HepG2 (cell line): ENCODE data around the gene RPL27A. TPM values are rescaled to one million over a fixed set of nuclear protein-coding genes. Genes with fewer than 3 reads are reported as not detected.

ENCODE experiments used
- CBX2 ChIP-seq, 2 experiments: fragments of 200-600 bp in 1 of 2; sonication (generic); formaldehyde crosslinking in 1 of 2; IDR thresholded peaks; 2 replicates each; pipeline versions ENCODE4 v1.7.0 to v1.8.1; 2018 to 2022; ENCODE audit warnings: low read depth in 2 of 2, low read length in 1 of 2, mild to moderate bottlenecking in 1 of 2, missing genetic modification reagents in 1 of 2
- DMTF1 ChIP-seq: sonication (generic); formaldehyde crosslinking; IDR thresholded peaks from 2 replicates; pipeline ENCODE4 v1.4.0; 2020; ENCODE audit warnings: mild to moderate bottlenecking, missing genetic modification reagents
- GATAD2A ChIP-seq: IDR thresholded peaks from 2 replicates; pipeline ENCODE4 v1.6.1; 2016
- KLF13 ChIP-seq: sonication (generic); formaldehyde crosslinking; IDR thresholded peaks from 2 replicates; pipeline ENCODE4 v1.4.0; 2020; ENCODE audit warnings: mild to moderate bottlenecking, missing genetic modification reagents
- PITX1 ChIP-seq: sonication (generic); formaldehyde crosslinking; IDR thresholded peaks from 2 replicates; pipeline ENCODE4 v1.5.1; 2020; ENCODE audit warnings: mild to moderate bottlenecking, missing genetic modification reagents
- SALL2 ChIP-seq: sonication (generic); formaldehyde crosslinking; IDR thresholded peaks from 2 replicates; pipeline ENCODE4 v1.8.1; 2023; ENCODE audit warnings: mild to moderate bottlenecking, missing genetic modification reagents, inconsistent platforms
- ZBTB34 ChIP-seq: sonication (generic); formaldehyde crosslinking; IDR thresholded peaks from 2 replicates; pipeline ENCODE4 v1.8.0; 2022; ENCODE audit warnings: mild to moderate bottlenecking, missing genetic modification reagents
- ZNF407 ChIP-seq: sonication (generic); formaldehyde crosslinking; IDR thresholded peaks from one replicate; pipeline ENCODE4 v1.5.1; 2020; ENCODE audit warnings: mild to moderate bottlenecking, missing genetic modification reagents; ENCODE audit errors: not compliant biosample characterization
- ZNF776 ChIP-seq: sonication (generic); formaldehyde crosslinking; IDR thresholded peaks from 2 replicates; pipeline ENCODE4 v1.4.0; 2020; ENCODE audit warnings: mild to moderate bottlenecking, missing genetic modification reagents
- ZSCAN20 ChIP-seq: sonication (generic); formaldehyde crosslinking; IDR thresholded peaks from 2 replicates; pipeline ENCODE4 v1.4.0; 2020; ENCODE audit warnings: missing genetic modification reagents, mild to moderate bottlenecking, borderline replicate concordance
- ZSCAN22 ChIP-seq: sonication (generic); formaldehyde crosslinking; IDR thresholded peaks from 2 replicates; pipeline ENCODE4 v1.4.0; 2020; ENCODE audit warnings: mild to moderate bottlenecking, missing genetic modification reagents
- polyA plus RNA-seq, 8 experiments: library from polyadenylated mRNA; depleted of rRNA in 3 of 8; stranded (reverse) in 7 of 8; unstranded in 1 of 8; fragments of >200 nt; fragmentation: Illumina TruSeq in 4 of 8; extraction: Trizol in 4 of 8; gene quantifications; 2 replicates each; pipeline versions ENCODE4 v1.2.1 to v1.2.3, GENCODE V29; 2011 to 2016; ENCODE audit warnings: low read depth in 4 of 8, missing spikeins in 1 of 8, mixed read lengths in 1 of 8; ENCODE audit not compliant: insufficient read depth in 1 of 8
- total RNA-seq, 5 experiments: library from RNA; depleted of rRNA; stranded (reverse); fragments of >200 nt; fragmentation: Illumina TruSeq; extraction: Trizol; gene quantifications; 2 replicates each; pipeline ENCODE4 v1.2.3, GENCODE V29; 2016; ENCODE audit warnings: low read depth in 1 of 5
- TF ChIP-seq, protein P1 (sequence below): sonication (generic); formaldehyde crosslinking; IDR thresholded peaks from 2 replicates; pipeline ENCODE4 v1.4.0; 2020; ENCODE audit warnings: mild to moderate bottlenecking, missing genetic modification reagents
- TF ChIP-seq, protein P2 (sequence below): IDR thresholded peaks from 2 replicates; pipeline ENCODE4 v1.6.1; 2018; ENCODE audit warnings: missing genetic modification reagents, mild to moderate bottlenecking, missing compliant biosample characterization

The RPL27A gene
- total and polyA plus RNA-seq, 2 of the 13 experiments (the other 11 are each of a cell fraction or from before 2014, with no cell fraction given), result 1,531 to 2,153 TPM

GRCh38 chr11:8698379-8698851, 15.8 kb downstream of the RPL27A start (continued):
- TF ChIP-seq ZSCAN22 (no peak), CBX2 (IDR thresholded peaks at IDR 0.05; ENCODE audit: low read depth, low read length) (no peak), CBX2 (CRISPR knock-in tag; IDR thresholded peaks at IDR 0.05; ENCODE audit: low read depth) (no peak), DMTF1 (CRISPR knock-in tag) (no peak), GATAD2A (CRISPR knock-in tag) (peak; percentile 83), ZBTB34 (CRISPR knock-in tag) (no peak), PITX1 (CRISPR knock-in tag) (no peak), SALL2 (CRISPR knock-in tag) (no peak), ZNF776 (CRISPR knock-in tag) (no peak), ZNF407 (CRISPR knock-in tag) (no peak), ZSCAN20 (CRISPR knock-in tag) (no peak), KLF13 (CRISPR knock-in tag) (no peak)
- TF ChIP-seq, protein P1, sequence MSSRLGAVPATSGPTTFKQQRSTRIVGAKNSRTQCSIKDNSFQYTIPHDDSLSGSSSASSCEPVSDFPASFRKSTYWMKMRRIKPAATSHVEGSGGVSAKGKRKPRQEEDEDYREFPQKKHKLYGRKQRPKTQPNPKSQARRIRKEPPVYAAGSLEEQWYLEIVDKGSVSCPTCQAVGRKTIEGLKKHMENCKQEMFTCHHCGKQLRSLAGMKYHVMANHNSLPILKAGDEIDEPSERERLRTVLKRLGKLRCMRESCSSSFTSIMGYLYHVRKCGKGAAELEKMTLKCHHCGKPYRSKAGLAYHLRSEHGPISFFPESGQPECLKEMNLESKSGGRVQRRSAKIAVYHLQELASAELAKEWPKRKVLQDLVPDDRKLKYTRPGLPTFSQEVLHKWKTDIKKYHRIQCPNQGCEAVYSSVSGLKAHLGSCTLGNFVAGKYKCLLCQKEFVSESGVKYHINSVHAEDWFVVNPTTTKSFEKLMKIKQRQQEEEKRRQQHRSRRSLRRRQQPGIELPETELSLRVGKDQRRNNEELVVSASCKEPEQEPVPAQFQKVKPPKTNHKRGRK (CRISPR knock-in tag), result no peak
- TF ChIP-seq, protein P2, sequence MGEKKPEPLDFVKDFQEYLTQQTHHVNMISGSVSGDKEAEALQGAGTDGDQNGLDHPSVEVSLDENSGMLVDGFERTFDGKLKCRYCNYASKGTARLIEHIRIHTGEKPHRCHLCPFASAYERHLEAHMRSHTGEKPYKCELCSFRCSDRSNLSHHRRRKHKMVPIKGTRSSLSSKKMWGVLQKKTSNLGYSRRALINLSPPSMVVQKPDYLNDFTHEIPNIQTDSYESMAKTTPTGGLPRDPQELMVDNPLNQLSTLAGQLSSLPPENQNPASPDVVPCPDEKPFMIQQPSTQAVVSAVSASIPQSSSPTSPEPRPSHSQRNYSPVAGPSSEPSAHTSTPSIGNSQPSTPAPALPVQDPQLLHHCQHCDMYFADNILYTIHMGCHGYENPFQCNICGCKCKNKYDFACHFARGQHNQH (CRISPR knock-in tag), result no peak
